ENCODE measurements around the gene GNB1. TPM values are rescaled to one million over a fixed set of nuclear protein-coding genes. Genes with fewer than 3 reads are reported as not detected.

Gene GNB1
- total and polyA plus RNA-seq, 4 donors, result 114 to 338 (median 191) TPM

GRCh38 chr1:1903224-1903623 is 12.3 kb upstream of the GNB1 start:
- ATAC-seq (ENCODE audit: insufficient read depth, low FRiP score) (no peak), DNase-seq (no peak)
- Histone ChIP-seq H3K4me1 (ENCODE audit: control insufficient read depth in 5 of 5, insufficient read depth in 5 of 5, low read length in 5 of 5) (peaks cover 0 to 13% (median 0%) of the 10 kb centered on the region in 5 donors), H3K27me3 (ENCODE audit: control insufficient read depth in 3 of 3, insufficient read depth in 3 of 3, low read length in 2 of 3) (no peaks in the 10 kb centered on the region), H3K4me3 (no peak overlapping the region), H3K27ac (ENCODE audit: low read depth in 1 of 2, low read length in 1 of 2) (no peak overlapping the region), H3K36me3 (ENCODE audit: control insufficient read depth in 4 of 4, insufficient read depth in 4 of 4, low read length in 4 of 4) (no peaks in the 10 kb centered on the region), H3K9me3 (ENCODE audit: control insufficient read depth in 4 of 4, insufficient read depth in 3 of 4, low read length in 3 of 4) (no peaks in the 10 kb centered on the region), H3K9ac (ENCODE audit: insufficient read depth in 1 of 2, low read length in 2 of 2) (no peak overlapping the region)
- 94 to 98% methylated on average over 12 of the region's 12 CpGs for WGBS, 2 donors
- no peak for TF ChIP-seq CTCF (IDR thresholded peaks at IDR 0.05; ENCODE audit: control extremely low read depth, extremely low read depth)

DNA sequence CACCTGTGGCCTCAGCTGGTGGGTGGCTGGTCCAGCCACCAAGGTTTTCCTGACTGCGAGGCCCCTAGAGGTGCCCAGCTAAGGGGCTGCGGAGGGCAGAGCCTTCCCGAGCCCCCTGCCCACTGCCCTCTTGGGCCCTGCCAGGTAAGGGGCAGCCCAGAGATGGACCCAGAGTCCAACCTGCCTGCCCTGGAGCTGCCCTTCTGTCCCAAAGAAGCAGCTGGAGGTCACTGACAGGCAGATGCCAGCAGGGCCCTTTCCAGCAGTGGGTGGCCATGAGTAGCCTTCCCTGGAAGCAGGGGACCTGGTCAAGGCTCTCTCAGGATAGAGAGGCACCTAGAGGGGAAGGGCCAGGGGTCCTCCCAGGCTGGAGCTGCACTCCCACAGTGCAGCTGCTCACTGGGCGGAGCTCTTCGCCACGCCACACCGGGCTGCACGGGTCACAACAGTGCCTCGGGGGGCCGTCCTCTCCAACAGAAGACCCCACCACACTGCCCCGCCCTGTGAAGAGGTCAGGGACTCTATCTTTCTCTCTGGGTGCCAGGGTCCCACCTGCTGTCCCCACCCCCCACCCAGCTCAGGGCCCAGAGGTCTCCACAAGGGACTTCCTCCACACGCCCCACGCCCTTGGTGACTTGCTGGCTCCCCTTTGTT is 10.9 kb upstream of the GNB1 start:
- Histone ChIP-seq H3K4me1 (ENCODE audit: control insufficient read depth in 5 of 5, insufficient read depth in 5 of 5, low read length in 5 of 5) (peaks cover 0 to 9% (median 0%) of the 10 kb centered on the region in 5 donors), H3K36me3 (ENCODE audit: control insufficient read depth in 4 of 4, insufficient read depth in 4 of 4, low read length in 4 of 4) (no peaks in the 10 kb centered on the region), H3K9ac (ENCODE audit: insufficient read depth in 1 of 2, low read length in 2 of 2) (no peak overlapping the region), H3K27ac (ENCODE audit: low read depth in 1 of 2, low read length in 1 of 2) (no peak overlapping the region), H3K9me3 (ENCODE audit: control insufficient read depth in 4 of 4, insufficient read depth in 3 of 4, low read length in 3 of 4) (no peaks in the 10 kb centered on the region), H3K27me3 (ENCODE audit: control insufficient read depth in 3 of 3, insufficient read depth in 3 of 3, low read length in 2 of 3) (no peaks in the 10 kb centered on the region), H3K4me3 (no peak overlapping the region)
- WGBS, 2 donors, result 76 to 84% methylated on average over 13 of the region's 13 CpGs
- TF ChIP-seq CTCF (IDR thresholded peaks at IDR 0.05; ENCODE audit: control extremely low read depth, extremely low read depth), result no peak
- no peak for ATAC-seq (ENCODE audit: insufficient read depth, low FRiP score)
- DNase-seq, result no peak

- Histone ChIP-seq H3K9ac (ENCODE audit: insufficient read depth in 1 of 2, low read length in 2 of 2) (no peak overlapping the region), H3K27ac (ENCODE audit: low read depth in 1 of 2, low read length in 1 of 2) (no peak overlapping the region), H3K4me1 (ENCODE audit: control insufficient read depth in 5 of 5, insufficient read depth in 5 of 5, low read length in 5 of 5) (peaks cover 0 to 9% (median 0%) of the 10 kb centered on the region in 5 donors), H3K36me3 (ENCODE audit: control insufficient read depth in 4 of 4, insufficient read depth in 4 of 4, low read length in 4 of 4) (no peaks in the 10 kb centered on the region), H3K27me3 (ENCODE audit: control insufficient read depth in 3 of 3, insufficient read depth in 3 of 3, low read length in 2 of 3) (no peaks in the 10 kb centered on the region), H3K4me3 (no peak overlapping the region), H3K9me3 (ENCODE audit: control insufficient read depth in 4 of 4, insufficient read depth in 3 of 4, low read length in 3 of 4) (no peaks in the 10 kb centered on the region)
- 79 to 80% methylated on average over 14 of the region's 14 CpGs for WGBS, 2 donors
- no peak for DNase-seq
- ATAC-seq (ENCODE audit: insufficient read depth, low FRiP score), result no peak
- TF ChIP-seq CTCF (IDR thresholded peaks at IDR 0.05; ENCODE audit: control extremely low read depth, extremely low read depth), result no peak
Observed at GRCh38 chr1:1900883-1901640, 10.2 kb upstream of the GNB1 start.

Data from lung (tissue), 12 donors.